ENCODE data around the gene HDAC5.
"Not testable (repeated sequence)": the region's sequence is repeated elsewhere in the genome, so short reads cannot be mapped to it uniquely, and the experiment has no call there.

The HDAC5 gene

GRCh38 chr17:44110823-44111633, 12.4 kb downstream of the HDAC5 start:
- peak; percentile 29 for DNase-seq (ENCODE audit: low spot score)

- no peak for DNase-seq (ENCODE audit: low spot score)
Observed at GRCh38 chr17:44110011-44110686, 13.3 kb downstream of the HDAC5 start.

DNA sequence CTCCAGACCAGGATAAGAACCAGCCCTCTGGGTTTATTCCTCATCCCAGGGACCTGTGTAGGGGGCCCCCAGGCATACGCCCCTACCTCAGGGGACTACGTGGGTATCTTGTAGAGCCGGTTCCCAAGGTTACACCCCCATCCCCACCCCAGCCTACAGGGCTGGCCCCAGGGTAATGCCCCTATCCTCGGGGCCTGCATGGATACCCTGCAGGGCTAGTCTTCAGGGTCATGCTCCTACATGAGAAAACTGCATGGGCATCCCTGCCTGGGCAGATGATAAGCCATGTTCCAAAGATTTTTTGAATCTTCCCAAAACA, 14.2 kb downstream of the HDAC5 start:
- DNase-seq (ENCODE audit: low spot score): no peak

DNA sequence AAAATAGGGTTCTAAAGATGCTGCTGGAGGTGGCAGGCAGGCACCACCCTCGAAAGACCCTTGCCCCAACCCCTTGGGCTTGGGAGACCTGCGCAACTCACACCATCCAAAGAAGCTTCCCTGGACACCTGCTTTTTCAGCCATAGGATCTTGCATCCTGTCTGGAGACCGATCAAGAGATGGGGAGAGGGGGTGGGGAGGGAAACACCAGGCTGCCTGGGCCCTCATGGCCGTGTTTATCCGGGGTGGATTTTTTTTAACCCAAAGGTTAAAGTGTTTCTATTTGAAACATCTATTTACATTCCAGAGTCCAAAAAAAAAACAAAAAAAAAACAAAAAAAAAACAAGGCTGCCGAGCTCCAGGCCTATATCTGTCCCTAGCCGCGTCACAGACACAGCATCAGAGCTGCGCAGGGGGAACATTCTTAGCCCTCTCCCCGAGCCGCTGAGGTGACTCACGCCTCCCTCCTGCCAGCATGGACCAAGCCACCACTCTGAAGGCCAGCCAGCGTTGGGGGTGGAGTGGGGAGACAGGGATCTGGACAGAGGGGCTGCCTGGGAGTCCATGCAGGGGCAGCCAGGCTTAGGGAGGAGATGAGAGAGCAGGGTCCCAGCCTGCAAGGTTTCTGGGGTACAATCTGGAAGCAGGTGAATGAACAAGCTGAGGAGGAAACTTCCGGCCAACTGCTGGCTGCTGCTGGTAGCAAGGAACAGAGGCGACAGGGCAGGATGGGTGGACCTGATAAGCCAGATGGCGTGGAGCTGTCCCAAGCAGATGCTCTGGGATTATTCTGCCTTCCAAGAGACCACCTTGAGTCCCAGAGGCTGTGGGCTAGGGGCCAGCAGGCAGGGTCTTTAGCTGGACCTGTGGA, 14.8 kb downstream of the HDAC5 start:
- DNase-seq (ENCODE audit: low spot score): no peak

GRCh38 chr17:44106801-44107200, 16.6 kb downstream of the HDAC5 start:
- no peak for DNase-seq (ENCODE audit: low spot score)

GRCh38 chr17:44105941-44106340, 17.5 kb downstream of the HDAC5 start:
- DNase-seq (ENCODE audit: low spot score): no peak

DNA sequence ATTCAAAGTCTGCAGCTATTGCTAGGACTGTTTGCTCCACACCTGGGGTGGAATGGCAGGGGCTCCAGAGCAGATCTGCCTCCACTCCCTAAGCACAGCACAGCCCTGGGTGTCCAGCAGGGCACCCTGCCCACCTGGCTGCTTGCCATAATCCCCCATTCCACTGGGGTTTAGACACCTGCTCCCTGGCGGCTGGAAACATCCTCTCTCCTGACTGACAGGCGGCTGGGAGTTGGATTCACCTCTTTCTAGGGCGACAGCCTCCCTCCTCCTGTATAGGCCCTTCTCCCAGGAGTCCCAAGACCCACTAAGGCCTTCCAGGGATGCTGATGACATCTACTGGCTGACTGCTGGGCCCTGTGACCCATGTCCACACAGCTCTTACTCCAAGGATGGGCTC, 18.0 kb downstream of the HDAC5 start:
- DNase-seq (ENCODE audit: low spot score): no peak

DNA sequence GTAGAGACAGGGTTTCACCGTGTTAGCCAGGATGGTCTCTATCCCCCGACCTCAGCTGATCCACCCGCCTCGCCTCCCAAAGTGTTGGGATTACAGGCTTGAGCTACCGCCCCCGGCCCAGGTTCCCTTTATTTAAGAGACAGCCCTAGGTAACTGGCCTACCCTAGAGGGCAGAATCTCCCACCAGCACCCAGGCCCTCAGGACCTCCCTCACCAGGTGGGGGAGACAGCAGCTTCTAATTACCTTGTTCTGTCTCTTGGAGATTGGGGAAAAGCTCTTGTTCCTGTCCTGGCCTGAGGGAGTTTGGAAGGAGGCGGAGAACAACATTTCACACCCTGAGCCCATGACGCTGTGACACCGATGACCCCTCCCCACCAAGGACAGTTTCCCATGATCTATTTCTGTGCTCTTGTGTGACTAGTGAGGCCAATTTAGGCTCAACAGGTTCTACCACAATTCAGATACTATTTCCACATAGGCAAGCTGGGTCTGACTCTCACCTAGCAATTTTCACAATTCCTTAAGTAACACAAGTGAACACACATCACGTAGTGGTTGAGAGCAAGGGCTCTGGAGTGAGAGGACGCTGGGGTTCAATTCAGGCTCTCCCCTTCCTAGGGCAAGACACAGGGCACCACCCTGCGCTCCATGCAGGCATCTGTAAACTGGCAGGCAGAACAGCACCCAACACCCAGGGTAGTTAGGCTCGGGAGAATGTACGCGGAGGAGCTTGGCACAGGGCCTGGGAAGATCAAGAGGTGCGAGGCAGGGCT, 20.4 kb downstream of the HDAC5 start:
- DNase-seq (ENCODE audit: low spot score): no peak

DNA sequence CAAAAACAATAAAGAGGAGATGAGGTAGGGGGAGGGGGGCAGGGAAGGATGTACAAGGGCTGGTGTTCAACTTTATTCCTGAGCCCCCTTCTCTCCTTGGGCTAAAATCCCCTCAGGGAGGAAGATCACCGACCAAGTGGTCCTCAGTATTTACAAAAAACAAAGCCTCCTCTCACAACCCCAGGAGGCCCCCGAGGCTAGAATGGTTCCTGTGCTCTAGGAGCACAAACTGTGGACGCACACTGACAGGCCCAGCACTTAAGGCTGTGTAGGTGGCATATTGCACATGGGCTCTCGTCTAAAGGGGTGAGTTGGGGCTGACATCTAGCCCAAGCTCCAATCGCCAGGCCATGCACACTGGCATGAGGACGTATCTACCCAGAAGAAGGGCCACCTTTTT, 21.6 kb downstream of the HDAC5 start:
- DNase-seq (ENCODE audit: low spot score): not testable (repeated sequence)

- DNase-seq (ENCODE audit: low spot score): no peak
Observed at GRCh38 chr17:44097110-44097958, 26.1 kb downstream of the HDAC5 start.

- no peak for DNase-seq (ENCODE audit: low spot score)
Observed at GRCh38 chr17:44095647-44096496, 27.6 kb downstream of the HDAC5 start.

- no peak for DNase-seq (ENCODE audit: low spot score)
Observed at GRCh38 chr17:44095388-44095646, 28.1 kb downstream of the HDAC5 start.

DNA sequence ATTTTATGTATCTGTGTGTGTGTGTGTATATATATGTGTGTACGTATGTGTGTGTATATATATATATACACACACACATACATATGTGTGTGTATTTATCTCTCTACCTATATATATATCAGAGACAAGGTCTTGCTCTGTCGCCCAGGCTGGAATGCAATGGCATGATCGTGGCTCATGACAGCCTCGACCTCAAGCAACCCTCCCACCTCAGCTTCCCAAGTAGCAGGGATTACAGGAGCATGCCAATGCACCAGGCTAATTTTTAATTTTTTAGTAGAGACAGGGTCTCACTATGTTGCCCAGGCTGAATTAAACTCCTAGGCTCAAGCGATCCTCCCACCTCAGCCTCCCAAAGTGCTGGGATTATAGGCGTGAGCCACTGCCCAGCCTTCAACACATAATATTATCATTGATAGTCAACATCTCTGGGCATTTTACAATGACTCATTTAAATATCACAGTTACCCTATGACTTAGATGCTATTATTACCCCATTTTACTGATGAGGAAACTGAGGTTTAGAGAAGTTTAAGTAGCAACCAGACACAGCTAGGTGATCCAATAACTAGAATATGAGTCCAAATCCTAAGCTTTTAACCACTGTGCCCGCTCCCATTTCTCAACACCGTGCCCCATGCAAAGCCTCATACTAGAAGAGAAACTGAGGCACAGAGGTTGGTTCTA, 28.6 kb downstream of the HDAC5 start:
- no peak for DNase-seq (ENCODE audit: low spot score)

- no peak for DNase-seq (ENCODE audit: low spot score)
Observed at GRCh38 chr17:44093231-44093900, 30.1 kb downstream of the HDAC5 start.

DNA sequence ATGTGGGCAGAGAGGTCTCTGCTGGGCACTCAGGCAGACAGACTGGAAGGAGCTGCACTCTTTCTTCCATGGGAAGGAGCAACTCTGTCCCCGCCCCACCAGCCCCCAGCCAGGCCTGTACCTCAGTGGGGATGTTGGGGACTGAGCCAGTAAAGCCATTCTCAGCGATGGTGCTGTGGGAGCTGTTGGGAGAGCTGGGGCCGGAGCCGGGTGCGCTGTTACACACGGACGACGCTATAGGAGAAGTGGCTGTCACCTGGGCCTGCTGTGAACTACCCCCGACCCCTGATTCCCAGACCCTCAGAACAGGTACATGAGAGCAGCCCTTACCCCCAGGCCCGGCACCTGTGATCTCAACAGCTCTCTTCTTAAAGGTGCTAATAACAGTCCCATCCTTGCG, 31.4 kb downstream of the HDAC5 start:
- no peak for DNase-seq (ENCODE audit: low spot score)

DNA sequence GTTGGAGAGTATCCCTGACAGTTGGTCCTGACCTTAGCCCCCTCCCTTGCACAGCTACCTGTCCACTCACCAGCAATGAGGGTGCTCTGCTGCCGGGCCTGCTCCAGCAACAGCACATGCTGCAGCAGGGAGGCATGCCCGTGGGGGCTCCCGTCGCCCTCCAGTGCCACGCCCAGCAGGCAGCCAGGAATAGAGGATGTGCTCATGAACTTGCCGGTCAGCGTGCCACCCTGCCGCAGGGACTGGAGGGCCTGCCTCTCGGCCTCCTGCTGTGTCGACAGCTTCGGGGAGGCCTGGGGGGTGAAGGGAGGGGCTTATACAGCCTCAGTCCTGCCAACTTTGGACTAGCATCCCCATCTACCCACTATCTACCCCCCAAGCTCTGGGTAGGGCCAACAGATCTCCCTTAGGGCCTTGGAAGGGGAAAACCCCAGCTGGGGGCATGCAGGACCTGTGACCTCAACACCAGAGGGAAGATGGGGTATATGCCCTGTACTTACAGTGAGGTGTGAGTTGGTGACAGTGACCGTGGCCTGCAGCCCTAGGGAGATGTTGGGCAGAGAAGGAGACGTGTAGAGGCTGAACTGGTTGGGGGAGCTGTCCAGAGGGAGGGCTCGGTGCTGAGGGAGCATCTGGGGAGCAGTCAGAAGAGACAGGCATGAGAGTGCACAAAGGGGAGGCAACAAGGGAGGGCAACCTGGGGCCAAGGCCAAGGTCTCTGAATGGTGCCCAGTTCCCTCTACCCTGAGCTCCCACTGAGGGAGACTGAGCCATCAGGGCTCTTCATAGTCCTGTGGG, 32.0 kb downstream of the HDAC5 start:
- no peak for DNase-seq (ENCODE audit: low spot score)

DNA sequence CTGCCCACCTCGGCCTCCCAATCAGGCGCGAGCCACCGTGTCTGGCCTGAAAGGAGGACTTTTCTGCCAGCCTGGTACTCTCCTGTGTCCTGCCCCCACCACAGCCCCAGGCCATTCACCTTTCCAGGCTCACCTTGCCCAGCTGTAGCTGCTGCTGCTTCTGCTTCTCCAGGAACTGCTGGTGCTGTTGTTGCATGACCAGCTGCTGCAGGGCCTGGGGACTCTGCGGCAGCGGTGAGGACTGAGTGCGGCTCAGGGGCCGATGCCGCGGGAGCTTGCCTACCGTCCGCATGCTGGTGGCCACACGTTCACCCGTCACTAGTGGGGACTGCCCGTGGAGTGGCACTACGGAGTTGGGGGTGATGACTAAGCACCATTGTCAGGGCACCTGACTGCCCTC, 35.2 kb downstream of the HDAC5 start:
- no peak for DNase-seq (ENCODE audit: low spot score)

- no peak for DNase-seq (ENCODE audit: low spot score)
Observed at GRCh38 chr17:44087319-44087718, 36.1 kb downstream of the HDAC5 start.
